NB4 (cell line): ENCODE data around the gene DIP2C.

Source experiments
- DNase-seq: peaks from one replicate; pipeline ENCODE4 v3.0.0; 2010; ENCODE audit warnings: low read depth
- H3K4me3 ChIP-seq: one replicate; pipeline ENCODE4 v1.5.1; 2011; ENCODE audit warnings: mild to moderate bottlenecking, low read depth, low read length, moderate library complexity
- CTCF ChIP-seq: IDR thresholded peaks from one replicate; pipeline ENCODE4 v1.5.1; 2012; ENCODE audit warnings: low read depth, low read length
- MAX ChIP-seq: IDR thresholded peaks from 2 replicates; pipeline ENCODE4 v1.6.1; 2011; ENCODE audit warnings: low read depth, low read length
- MYC ChIP-seq: IDR thresholded peaks from 2 replicates; pipeline ENCODE4 v1.6.1; 2011; ENCODE audit warnings: low read depth, low read length
- POLR2A ChIP-seq: IDR thresholded peaks from 2 replicates; pipeline ENCODE4 v1.6.1; 2011; ENCODE audit warnings: mild to moderate bottlenecking; ENCODE audit not compliant: insufficient read length; ENCODE audit errors: extremely low read depth

The DIP2C gene

GRCh38 chr10:560314-560992 is 129.0 kb downstream of the DIP2C start:
- DNase-seq: no peak
- H3K4me3 ChIP-seq: no peak overlapping the region
- no peak for TF ChIP-seq MYC
- TF ChIP-seq MAX: no peak
- TF ChIP-seq POLR2A: no peak

GRCh38 chr10:559767-560047 is 129.8 kb downstream of the DIP2C start:
- H3K4me3 ChIP-seq: no peak overlapping the region
- no peak for DNase-seq
- no peak for TF ChIP-seq MAX
- TF ChIP-seq POLR2A: no peak

GRCh38 chr10:558891-559766 is 130.3 kb downstream of the DIP2C start:
- TF ChIP-seq MAX (no peak), POLR2A (no peak), MYC (no peak), CTCF (no peak)
- DNase-seq: no peak
- no peak overlapping the region for H3K4me3 ChIP-seq

- DNase-seq: no peak
- H3K4me3 ChIP-seq: no peak overlapping the region
- no peak for TF ChIP-seq POLR2A
- TF ChIP-seq MYC: no peak
- no peak for TF ChIP-seq MAX
- no peak for TF ChIP-seq CTCF
Observed at GRCh38 chr10:558364-558763, 131.1 kb downstream of the DIP2C start.

- no peak for TF ChIP-seq CTCF
- TF ChIP-seq MAX: no peak
- TF ChIP-seq MYC: no peak
- no peak for TF ChIP-seq POLR2A
- no peak overlapping the region for H3K4me3 ChIP-seq
- DNase-seq: no peak
Observed at GRCh38 chr10:557792-558328, 131.6 kb downstream of the DIP2C start.

- TF ChIP-seq POLR2A (no peak), MYC (no peak), MAX (no peak), CTCF (no peak)
- DNase-seq: no peak
- H3K4me3 ChIP-seq: no peak overlapping the region
Observed at GRCh38 chr10:556971-557637, 132.4 kb downstream of the DIP2C start.
